Inflammatory macrophage treated with lipopolysaccharide for 4 hours (primary cell): Measurements from ENCODE around the gene IL17B.
"Not testable (repeated sequence)": the region's sequence is repeated elsewhere in the genome, so short reads cannot be mapped to it uniquely, and the experiment has no call there.

Source experiments
- DNase-seq: peaks from one replicate; pipeline ENCODE4 v3.0.0-alpha.2; 2020

Gene IL17B

GRCh38 chr5:149399775-149400174 lies 20.7 kb upstream of the IL17B start:
- no peak for DNase-seq

- not testable (repeated sequence) for DNase-seq
Measured at GRCh38 chr5:149398747-149399266, 19.7 kb upstream of the IL17B start.

- no peak for DNase-seq
Measured at GRCh38 chr5:149397530-149397929, 18.4 kb upstream of the IL17B start.

- DNase-seq = not testable (repeated sequence)
Measured at GRCh38 chr5:149394996-149395395, 15.9 kb upstream of the IL17B start.

- DNase-seq = no peak
Measured at GRCh38 chr5:149392718-149393117, 13.6 kb upstream of the IL17B start.

GRCh38 chr5:149391524-149391923 lies 12.4 kb upstream of the IL17B start:
- DNase-seq = no peak

- not testable (repeated sequence) for DNase-seq
Measured at GRCh38 chr5:149391076-149391475, 12.0 kb upstream of the IL17B start.

GRCh38 chr5:149389552-149390495 lies 10.7 kb upstream of the IL17B start:
- DNase-seq = no peak

- DNase-seq = no peak
Measured at GRCh38 chr5:149388498-149389190, 9.6 kb upstream of the IL17B start.

GRCh38 chr5:149387982-149388381 lies 8.9 kb upstream of the IL17B start:
- no peak for DNase-seq

GRCh38 chr5:149387081-149387631 lies 8.1 kb upstream of the IL17B start:
- DNase-seq = no peak

- DNase-seq = no peak
Measured at GRCh38 chr5:149386166-149386565, 7.1 kb upstream of the IL17B start.

GRCh38 chr5:149383399-149383798 lies 4.3 kb upstream of the IL17B start:
- no peak for DNase-seq

GRCh38 chr5:149382517-149383220 lies 3.6 kb upstream of the IL17B start:
- no peak for DNase-seq

GRCh38 chr5:149381986-149382338 lies 2.9 kb upstream of the IL17B start:
- peak; percentile 55 for DNase-seq

GRCh38 chr5:149381261-149381985 lies 2.3 kb upstream of the IL17B start:
- no peak for DNase-seq

GRCh38 chr5:149380466-149381121 lies 1.5 kb upstream of the IL17B start:
- DNase-seq = no peak

- no peak for DNase-seq
Measured at GRCh38 chr5:149379818-149380374, 804 bp upstream of the IL17B start.

- DNase-seq = no peak
Measured at GRCh38 chr5:149378241-149378820, 761 bp downstream of the IL17B start.

GRCh38 chr5:149376711-149377447 lies 2.2 kb downstream of the IL17B start:
- DNase-seq = no peak
